HG03520 (cell line): ENCODE measurements around the gene BLTP2.
"Not testable (repeated sequence)": the region's sequence is repeated elsewhere in the genome, so short reads cannot be mapped to it uniquely, and the experiment has no call there.

Experiments used
- ATAC-seq: cut with Tn5 transposase; IDR thresholded peaks from one replicate; pipeline ENCODE4 v1.9.1; 2021; ENCODE audit warnings: mild to moderate bottlenecking, moderate library complexity; ENCODE audit not compliant: unreplicated experiment

The BLTP2 gene

GRCh38 chr17:28644787-28645575, at the start of gene BLTP2:
Gene BLTP2, minus strand, starts transcription at chr17:28645158. Its CDS starts 102 bp downstream, at chr17:28645056.
- ATAC-seq, result peak; percentile 83

- ATAC-seq, result no peak
Measured at GRCh38 chr17:28693869-28694268, 48.9 kb upstream of the BLTP2 start.

- no peak for ATAC-seq
Measured at GRCh38 chr17:28689011-28689410, 44.1 kb upstream of the BLTP2 start.

GRCh38 chr17:28688481-28688880, 43.5 kb upstream of the BLTP2 start:
- no peak for ATAC-seq

- ATAC-seq, result no peak
Measured at GRCh38 chr17:28686296-28686695, 41.3 kb upstream of the BLTP2 start.

GRCh38 chr17:28685366-28685765, 40.4 kb upstream of the BLTP2 start:
- ATAC-seq, result no peak

- no peak for ATAC-seq
Measured at GRCh38 chr17:28684963-28685362, 40.0 kb upstream of the BLTP2 start.

GRCh38 chr17:28682655-28683054, 37.7 kb upstream of the BLTP2 start:
- ATAC-seq, result no peak

GRCh38 chr17:28675980-28676379, 31.0 kb upstream of the BLTP2 start:
- ATAC-seq, result no peak

GRCh38 chr17:28675490-28675889, 30.5 kb upstream of the BLTP2 start:
- no peak for ATAC-seq

GRCh38 chr17:28669918-28670317, 25.0 kb upstream of the BLTP2 start:
- ATAC-seq, result no peak

GRCh38 chr17:28667870-28668269, 22.9 kb upstream of the BLTP2 start:
- no peak for ATAC-seq

GRCh38 chr17:28665994-28666393, 21.0 kb upstream of the BLTP2 start:
- ATAC-seq, result no peak

- no peak for ATAC-seq
Measured at GRCh38 chr17:28663723-28664122, 18.8 kb upstream of the BLTP2 start.

GRCh38 chr17:28662527-28662829, 17.5 kb upstream of the BLTP2 start:
- no peak for ATAC-seq

- ATAC-seq, result peak; percentile 67
Measured at GRCh38 chr17:28661635-28662526, 16.9 kb upstream of the BLTP2 start, which contains the start of the genes SDF2 and SUPT6H. Gene SDF2, minus strand, starts transcription at chr17:28661906. Its CDS starts 30 bp downstream, at chr17:28661876. Gene SUPT6H, plus strand, starts transcription at chr17:28662205. Its CDS starts 11,197 bp downstream, at chr17:28673402.

- not testable (repeated sequence) for ATAC-seq
Measured at GRCh38 chr17:28659497-28659881, 14.5 kb upstream of the BLTP2 start.

- ATAC-seq, result not testable (repeated sequence)
Measured at GRCh38 chr17:28658766-28659496, 14.0 kb upstream of the BLTP2 start.

GRCh38 chr17:28658342-28658741, 13.4 kb upstream of the BLTP2 start:
- not testable (repeated sequence) for ATAC-seq

GRCh38 chr17:28657756-28658155, 12.8 kb upstream of the BLTP2 start:
- no peak for ATAC-seq

- no peak for ATAC-seq
Measured at GRCh38 chr17:28655160-28655559, 10.2 kb upstream of the BLTP2 start.
